NCI-H1417 (cell line): ENCODE measurements around the gene HCN1.
"Not testable (repeated sequence)": the region's sequence is repeated elsewhere in the genome, so short reads cannot be mapped to it uniquely, and the experiment has no call there.

Experiments used
- DNase-seq, 3 experiments: peaks; one replicate each; lab custom pipeline; 2025; lab: John Stamatoyannopoulos, UW

Gene HCN1

GRCh38 chr5:45417285-45417998 is 278.7 kb downstream of the HCN1 start:
- DNase-seq = no peak

GRCh38 chr5:45414620-45415573 is 281.3 kb downstream of the HCN1 start:
- no peak for DNase-seq

- DNase-seq = no peak
These were observed 284.1 kb downstream of the HCN1 start for GRCh38 chr5:45411971-45412612.

- DNase-seq = no peak
These were observed 285.7 kb downstream of the HCN1 start for GRCh38 chr5:45410304-45410995.

GRCh38 chr5:45408067-45408466 is 288.1 kb downstream of the HCN1 start:
- DNase-seq = no peak

- no peak for DNase-seq
These were observed 293.2 kb downstream of the HCN1 start for GRCh38 chr5:45402804-45403455.

GRCh38 chr5:45399041-45399440 is 297.1 kb downstream of the HCN1 start:
- no peak for DNase-seq

GRCh38 chr5:45385321-45386058 is 310.7 kb downstream of the HCN1 start:
- no peak for DNase-seq

GRCh38 chr5:45383985-45384384 is 312.2 kb downstream of the HCN1 start:
- no peak for DNase-seq

- DNase-seq = no peak
These were observed 313.6 kb downstream of the HCN1 start for GRCh38 chr5:45382583-45382982.

GRCh38 chr5:45376417-45376816 is 319.8 kb downstream of the HCN1 start:
- DNase-seq = no peak

- no peak for DNase-seq
These were observed 323.6 kb downstream of the HCN1 start for GRCh38 chr5:45372629-45373028.

- DNase-seq = not testable (repeated sequence)
These were observed 324.8 kb downstream of the HCN1 start for GRCh38 chr5:45371423-45371822.

- no peak for DNase-seq
These were observed 340.8 kb downstream of the HCN1 start for GRCh38 chr5:45355189-45355992.

- DNase-seq = no peak
These were observed 359.7 kb downstream of the HCN1 start for GRCh38 chr5:45336464-45336863.

GRCh38 chr5:45335978-45336377 is 360.2 kb downstream of the HCN1 start:
- DNase-seq = no peak

- DNase-seq = no peak
These were observed 360.8 kb downstream of the HCN1 start for GRCh38 chr5:45335346-45335745.

GRCh38 chr5:45334939-45335338 is 361.2 kb downstream of the HCN1 start:
- no peak for DNase-seq

GRCh38 chr5:45312627-45313026 is 383.6 kb downstream of the HCN1 start:
- DNase-seq = not testable (repeated sequence)

- no peak for DNase-seq
These were observed 400.9 kb downstream of the HCN1 start for GRCh38 chr5:45295231-45295630.
